K562 (cell line): ENCODE measurements around the gene CATSPER4. TPM values are rescaled to one million over a fixed set of nuclear protein-coding genes. Genes with fewer than 3 reads are reported as not detected.
A peak's percentile ranks its signal among the peaks of the same experiment; 100 is the strongest.

Experiments used
- DEAF1 ChIP-seq: fragments of 450-650 bp; formaldehyde crosslinking; IDR thresholded peaks from 2 replicates; pipeline ENCODE4 v1.4.0; 2020; ENCODE audit warnings: mild to moderate bottlenecking, moderate library complexity
- KLF10 ChIP-seq: fragments of 250-450 bp; sonication (Bioruptor Pico); IDR thresholded peaks from 2 replicates; pipeline ENCODE4 v1.6.1; 2021; ENCODE audit warnings: matching md5 sums
- ZBTB26 ChIP-seq: fragments of 450-650 bp; formaldehyde crosslinking; IDR thresholded peaks from 2 replicates; pipeline ENCODE4 v1.4.0; 2022; ENCODE audit warnings: missing genetic modification characterization
- ZBTB34 ChIP-seq: fragments of 250-450 bp; sonication (Bioruptor Pico); IDR thresholded peaks from 2 replicates; pipeline ENCODE4 v1.8.0; 2021; ENCODE audit warnings: mild to moderate bottlenecking, moderate library complexity
- ZNF398 ChIP-seq: fragments of 250-450 bp; sonication (Bioruptor Pico); IDR thresholded peaks from 2 replicates; pipeline ENCODE4 v1.8.0; 2021; ENCODE audit warnings: moderate library complexity, mild to moderate bottlenecking, inconsistent platforms
- ZNF407 ChIP-seq: fragments of 450-650 bp; IDR thresholded peaks from 2 replicates; pipeline ENCODE4 v1.6.1; 2016; ENCODE audit warnings: low read depth
- polyA plus RNA-seq, 8 experiments: library from polyadenylated mRNA; depleted of rRNA in 4 of 8; stranded (reverse) in 5 of 8; unstranded in 3 of 8; fragments of >200 nt; fragmentation: Nextera tagmentation in 2 of 8; fragmentation: Illumina TruSeq in 1 of 8; extraction: Ambion mirVana in 2 of 8; extraction: Trizol in 1 of 8; gene quantifications; 2 replicates each; pipeline versions ENCODE4 v1.2.1 to v1.2.3, GENCODE V29; 2011 to 2014; ENCODE audit warnings: inconsistent platforms in 1 of 8, missing spikeins in 1 of 8
- total RNA-seq, 7 experiments: library from RNA; depleted of rRNA in 6 of 7; stranded (reverse); fragments of >200 nt in 6 of 7; fragmentation: Illumina TruSeq in 2 of 7; extraction: Trizol in 2 of 7; gene quantifications; 2 replicates each; pipeline versions ENCODE4 v1.2.1 to v1.2.3, GENCODE V29; 2011 to 2021; ENCODE audit warnings: low replicate concordance in 1 of 7

CATSPER4 gene
- total and polyA plus RNA-seq, 9 of the 15 experiments (the other 6 are each of a cell fraction or from before 2014, with no cell fraction given) = 0.04 to 0.13 TPM; not detected in 7

GRCh38 chr1:26237230-26237966 is 47.0 kb downstream of the CATSPER4 start (continued):
- TF ChIP-seq ZBTB34 (CRISPR knock-in tag) (0 out of 2 replicates have a peak, but pooled peaks have one; percentile 18), KLF10 (CRISPR knock-in tag) (no peak), DEAF1 (CRISPR knock-in tag) (0 out of 2 replicates have a peak, but pooled peaks have one; percentile 4), ZNF398 (no peak), ZBTB26 (no peak), ZNF407 (no peak)
